GM12874 (cell line): ENCODE results near the gene BCAR3.

Experiments
- CTCF ChIP-seq: IDR thresholded peaks from 2 replicates; pipeline ENCODE4 v1.5.1; 2011; ENCODE audit warnings: low read depth, mild to moderate bottlenecking, control low read depth, low read length, moderate library complexity; ENCODE audit not compliant: insufficient read depth

BCAR3 gene

GRCh38 chr1:93556291-93556690 lies 125.3 kb downstream of the BCAR3 start:
- no peak for TF ChIP-seq CTCF

GRCh38 chr1:93554883-93555872 lies 126.5 kb downstream of the BCAR3 start:
- TF ChIP-seq CTCF, result no peak

DNA sequence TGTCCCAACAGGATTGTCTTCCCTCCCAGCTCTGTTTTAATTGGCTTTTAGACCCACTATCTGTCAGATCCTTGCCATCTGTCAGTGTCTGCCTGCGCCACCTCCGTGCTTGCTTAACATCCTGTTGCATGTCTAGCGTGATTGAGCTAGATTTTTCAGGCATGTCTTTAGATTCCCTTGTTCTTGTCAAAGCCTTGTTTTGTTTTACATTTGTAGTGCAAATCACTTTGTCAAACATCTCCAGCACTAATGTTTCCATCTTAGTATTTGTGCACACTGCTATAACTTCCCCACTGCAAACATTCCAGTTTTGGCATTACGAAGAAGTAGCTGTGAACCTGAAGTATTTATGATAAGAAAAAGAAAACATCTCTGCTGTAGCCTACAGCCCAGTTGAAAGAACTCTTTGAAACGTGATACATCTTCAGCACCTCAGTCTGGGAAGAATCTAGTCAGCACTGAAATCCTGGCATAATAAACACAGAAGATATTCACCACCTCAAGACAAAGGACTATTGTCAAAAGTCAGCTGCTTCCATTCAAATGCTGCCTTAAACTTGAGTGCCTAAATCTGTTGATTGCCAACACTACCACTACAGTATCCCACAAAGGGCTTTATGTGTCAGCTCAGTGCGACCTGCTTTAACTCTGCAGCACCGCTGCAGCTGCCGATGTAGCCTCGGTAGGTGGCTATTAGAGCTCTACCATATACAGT lies 128.7 kb downstream of the BCAR3 start:
- no peak for TF ChIP-seq CTCF

- no peak for TF ChIP-seq CTCF
These were observed 131.8 kb downstream of the BCAR3 start for GRCh38 chr1:93549811-93550210.

DNA sequence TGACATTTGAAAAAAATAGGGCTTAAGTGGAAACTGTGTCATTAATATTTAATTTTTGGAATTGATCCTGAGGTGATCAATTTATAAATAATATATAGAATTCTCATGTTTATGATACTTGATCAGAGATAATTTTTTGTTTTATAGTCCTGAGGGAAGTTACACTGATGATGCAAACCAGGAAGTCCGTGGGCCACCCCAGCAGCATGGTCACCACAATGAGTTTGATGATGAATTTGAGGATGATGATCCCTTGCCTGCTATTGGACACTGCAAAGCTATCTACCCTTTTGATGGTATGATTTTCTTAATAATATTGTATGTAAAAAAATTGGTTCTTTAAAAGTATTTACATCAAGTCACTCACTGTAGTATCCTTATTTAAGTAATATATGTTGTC lies 132.5 kb downstream of the BCAR3 start:
- no peak for TF ChIP-seq CTCF

- TF ChIP-seq CTCF, result no peak
These were observed 135.3 kb downstream of the BCAR3 start for GRCh38 chr1:93546162-93546863.

GRCh38 chr1:93542398-93542797 lies 139.2 kb downstream of the BCAR3 start:
- TF ChIP-seq CTCF, result no peak
